OCI-LY3 (cell line): ENCODE data around the gene GNE.

Source experiments
- H2AFZ ChIP-seq: fragments of 200-600, 300-600 bp; shearing (Covaris generic); 2 replicates; pipeline ENCODE4 v1.6.0; 2014; ENCODE audit warnings: antibody characterized with exemption, low read depth, low read length
- H3K27ac ChIP-seq: fragments of 200-600, 300-600 bp; sonication (generic); 2 replicates; pipeline ENCODE4 v1.5.1; 2014; ENCODE audit warnings: mild to moderate bottlenecking, low read length, moderate library complexity, mixed read lengths
- H3K27me3 ChIP-seq: fragments of 200-600, 300-600 bp; sonication (generic); 2 replicates; pipeline ENCODE4 v1.6.1; 2014; ENCODE audit warnings: low read depth, low read length, mixed read lengths
- H3K36me3 ChIP-seq: fragments of 200-600, 300-600 bp; sonication (generic); replicated peaks from 2 replicates; pipeline ENCODE3; 2014; ENCODE audit warnings: low read depth, low read length, mixed read lengths
- H3K4me1 ChIP-seq: fragments of 300-600, 200-600 bp; sonication (generic); 2 replicates; pipeline ENCODE4 v1.6.1; 2014; ENCODE audit warnings: low read length, mixed read lengths
- H3K4me2 ChIP-seq: fragments of 200-600, 300-600 bp; sonication (generic); 2 replicates; pipeline ENCODE4 v1.6.1; 2014; ENCODE audit warnings: low read length, mixed read lengths
- H3K4me3 ChIP-seq: fragments of 300-600, 200-600 bp; sonication (generic); 2 replicates; pipeline ENCODE4 v1.5.1; 2014; ENCODE audit warnings: antibody characterized with exemption, mild to moderate bottlenecking, low read length, moderate library complexity
- H3K79me2 ChIP-seq: fragments of 300-600, 200-600 bp; shearing (Covaris generic); 2 replicates; pipeline ENCODE4 v1.6.1; 2014; ENCODE audit warnings: mild to moderate bottlenecking, low read length, mixed read lengths
- H3K9ac ChIP-seq: fragments of 300-600, 200-600 bp; shearing (Covaris generic); 2 replicates; pipeline ENCODE4 v1.6.0; 2014; ENCODE audit warnings: mild to moderate bottlenecking, low read length, moderate library complexity
- H3K9me3 ChIP-seq: fragments of 200-600, 300-600 bp; shearing (Covaris generic); 2 replicates; pipeline ENCODE4 v1.6.1; 2014; ENCODE audit warnings: low read length, mixed read lengths; ENCODE audit not compliant: insufficient read depth
- H4K20me1 ChIP-seq: fragments of 200-600, 300-600 bp; sonication (generic); 2 replicates; pipeline ENCODE4 v1.6.1; 2016; ENCODE audit warnings: low read length, mixed read lengths; ENCODE audit not compliant: insufficient read depth
- EZH2phosphoT487 ChIP-seq: fragments of 200-600 bp; shearing (Covaris generic); IDR thresholded peaks from 2 replicates; pipeline ENCODE4 v1.6.1; 2018; ENCODE audit warnings: antibody characterized with exemption, mixed run types, low read depth
- TF ChIP-seq, protein P1 (sequence below): fragments of 200-600, 300-600 bp; sonication (generic); IDR thresholded peaks from 2 replicates; pipeline ENCODE4 v1.5.1; 2014; ENCODE audit warnings: antibody characterized with exemption, low read length, low read depth

The GNE gene

DNA sequence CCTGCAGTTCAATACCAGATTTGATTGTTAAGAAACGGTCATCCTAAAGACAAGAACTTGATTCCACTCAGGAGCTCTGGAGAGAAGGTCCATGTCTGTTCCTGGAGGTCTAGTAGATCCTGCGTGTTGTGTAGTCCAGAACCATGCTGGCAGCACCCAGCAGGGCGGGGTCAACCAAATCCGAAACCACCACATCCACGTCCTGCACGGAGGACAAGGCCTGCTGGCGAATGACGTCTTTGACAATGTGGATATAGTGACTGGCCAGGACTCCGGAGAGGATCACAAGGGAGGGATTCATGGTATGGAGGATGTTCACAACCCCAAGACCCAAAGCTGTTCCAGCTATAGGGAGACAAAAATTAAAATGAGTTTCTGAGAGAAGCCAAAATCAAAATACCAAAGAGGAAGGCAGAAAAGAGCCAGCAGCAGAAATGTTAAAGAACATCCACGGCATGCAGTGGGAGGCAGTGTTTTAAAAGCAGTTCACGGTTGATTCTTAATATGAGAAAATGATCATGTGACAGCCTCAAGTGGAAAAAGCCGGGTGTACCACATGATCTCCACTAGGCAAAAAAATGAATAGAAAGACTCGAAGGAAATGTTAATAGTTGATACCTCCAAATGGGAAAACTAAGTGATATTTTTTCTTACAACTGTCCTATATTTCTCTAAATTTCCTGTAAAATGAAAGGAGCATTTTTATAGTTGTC is 40.8 kb downstream of the GNE start:
- Histone ChIP-seq H3K4me3 (no peak overlapping the region), H3K27me3 (no peaks in the 10 kb centered on the region), H3K4me2 (no peak overlapping the region), H3K4me1 (no peaks in the 10 kb centered on the region), H3K36me3 (peaks cover 57% of the 10 kb centered on the region), H3K79me2 (peaks cover 8% of the 10 kb centered on the region; the same call in 1 of the 2 replicates), H3K27ac (no peak overlapping the region), H3K9me3 (peaks cover 2% of the 10 kb centered on the region; the same call in 1 of the 2 replicates), H2AFZ (no peak overlapping the region), H3K9ac (no peak overlapping the region), H4K20me1 (peaks cover 3% of the 10 kb centered on the region; the same call in 1 of the 2 replicates)
- TF ChIP-seq EZH2phosphoT487: no peak
- TF ChIP-seq, protein P1, sequence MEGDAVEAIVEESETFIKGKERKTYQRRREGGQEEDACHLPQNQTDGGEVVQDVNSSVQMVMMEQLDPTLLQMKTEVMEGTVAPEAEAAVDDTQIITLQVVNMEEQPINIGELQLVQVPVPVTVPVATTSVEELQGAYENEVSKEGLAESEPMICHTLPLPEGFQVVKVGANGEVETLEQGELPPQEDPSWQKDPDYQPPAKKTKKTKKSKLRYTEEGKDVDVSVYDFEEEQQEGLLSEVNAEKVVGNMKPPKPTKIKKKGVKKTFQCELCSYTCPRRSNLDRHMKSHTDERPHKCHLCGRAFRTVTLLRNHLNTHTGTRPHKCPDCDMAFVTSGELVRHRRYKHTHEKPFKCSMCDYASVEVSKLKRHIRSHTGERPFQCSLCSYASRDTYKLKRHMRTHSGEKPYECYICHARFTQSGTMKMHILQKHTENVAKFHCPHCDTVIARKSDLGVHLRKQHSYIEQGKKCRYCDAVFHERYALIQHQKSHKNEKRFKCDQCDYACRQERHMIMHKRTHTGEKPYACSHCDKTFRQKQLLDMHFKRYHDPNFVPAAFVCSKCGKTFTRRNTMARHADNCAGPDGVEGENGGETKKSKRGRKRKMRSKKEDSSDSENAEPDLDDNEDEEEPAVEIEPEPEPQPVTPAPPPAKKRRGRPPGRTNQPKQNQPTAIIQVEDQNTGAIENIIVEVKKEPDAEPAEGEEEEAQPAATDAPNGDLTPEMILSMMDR: no peak

DNA sequence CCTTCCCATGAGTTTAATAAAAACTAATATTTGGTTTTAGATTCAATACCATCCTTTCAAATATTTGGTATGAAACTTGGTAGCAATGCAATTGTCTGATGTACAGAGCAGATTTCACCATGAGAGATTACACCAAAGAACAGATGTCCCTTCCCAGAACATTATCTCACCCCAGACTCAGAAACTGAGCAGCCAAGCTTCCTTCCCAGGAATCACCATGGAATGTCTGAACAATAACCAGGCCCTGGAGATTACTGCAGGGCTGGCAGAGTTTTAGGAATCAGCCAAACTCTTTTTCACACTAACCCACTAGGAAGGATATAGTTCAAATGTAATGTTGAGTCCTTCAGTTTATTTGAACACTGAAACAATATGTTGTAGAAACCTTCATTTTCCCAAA is 43.7 kb downstream of the GNE start:
- no peak overlapping the region for H3K4me3 ChIP-seq
- H3K36me3 ChIP-seq: peaks cover 57% of the 10 kb centered on the region
- H3K9me3 ChIP-seq: no peaks in the 10 kb centered on the region
- H2AFZ ChIP-seq: no peak overlapping the region
- peaks cover 18% of the 10 kb centered on the region for H4K20me1 ChIP-seq
- no peaks in the 10 kb centered on the region for H3K4me1 ChIP-seq
- H3K27me3 ChIP-seq: no peaks in the 10 kb centered on the region
- H3K27ac ChIP-seq: no peak overlapping the region
- TF ChIP-seq, protein P1: no peak
- no peak for TF ChIP-seq EZH2phosphoT487
- H3K9ac ChIP-seq: no peak overlapping the region
- H3K4me2 ChIP-seq: no peak overlapping the region
- peaks cover 29% of the 10 kb centered on the region for H3K79me2 ChIP-seq

DNA sequence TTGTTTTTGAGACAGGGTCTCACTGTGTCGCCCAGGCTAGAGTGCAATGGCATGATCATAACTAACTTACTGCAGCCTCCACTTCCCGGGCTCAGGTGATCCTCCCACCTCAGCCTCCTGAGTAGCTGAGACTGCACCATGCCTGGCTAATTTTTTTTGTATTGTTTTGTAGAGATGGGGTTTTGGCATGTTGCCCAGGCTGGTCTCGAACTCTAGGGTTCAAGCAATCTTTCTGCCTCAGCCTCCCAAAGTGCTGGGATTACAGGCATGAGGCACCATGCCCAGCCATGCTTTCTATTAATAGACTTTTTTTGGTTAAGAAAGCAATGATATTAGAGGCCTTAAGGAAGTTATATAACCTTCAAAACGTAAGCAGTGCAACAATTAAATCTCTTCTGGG is 44.3 kb downstream of the GNE start:
- Histone ChIP-seq H3K4me1 (no peaks in the 10 kb centered on the region), H3K27me3 (no peaks in the 10 kb centered on the region), H3K4me3 (no peak overlapping the region), H3K36me3 (peaks cover 58% of the 10 kb centered on the region), H3K9me3 (no peaks in the 10 kb centered on the region), H3K27ac (no peak overlapping the region), H3K79me2 (peaks cover 34% of the 10 kb centered on the region), H3K9ac (no peak overlapping the region), H4K20me1 (peaks cover 22% of the 10 kb centered on the region), H2AFZ (no peak overlapping the region), H3K4me2 (no peak overlapping the region)
- TF ChIP-seq EZH2phosphoT487: no peak
- TF ChIP-seq, protein P1: no peak

DNA sequence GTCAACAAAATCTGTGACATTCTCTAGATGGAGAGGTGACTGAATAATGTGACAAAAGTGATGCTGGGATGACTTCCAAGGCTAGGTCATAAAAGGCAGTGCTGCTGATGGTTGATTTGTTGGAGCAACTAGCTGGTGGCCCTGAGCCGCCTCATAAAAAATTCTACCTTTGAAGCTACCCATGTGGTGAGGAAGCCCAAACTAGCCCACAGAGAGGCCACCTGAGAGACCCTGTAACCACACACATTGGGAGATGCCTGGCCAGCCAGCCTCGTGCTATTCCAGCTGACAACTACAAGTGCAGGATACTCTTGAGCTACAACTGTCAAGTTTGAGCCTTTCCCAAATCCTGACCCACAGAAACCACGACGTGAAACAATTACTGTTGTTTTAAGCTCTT is 44.9 kb downstream of the GNE start:
- no peak overlapping the region for H3K27ac ChIP-seq
- H3K9ac ChIP-seq: no peak overlapping the region
- peaks cover 62% of the 10 kb centered on the region for H3K36me3 ChIP-seq
- H3K79me2 ChIP-seq: peaks cover 40% of the 10 kb centered on the region
- no peaks in the 10 kb centered on the region for H3K9me3 ChIP-seq
- H3K4me1 ChIP-seq: no peaks in the 10 kb centered on the region
- no peaks in the 10 kb centered on the region for H3K27me3 ChIP-seq
- H3K4me2 ChIP-seq: no peak overlapping the region
- no peak overlapping the region for H3K4me3 ChIP-seq
- H2AFZ ChIP-seq: no peak overlapping the region
- peaks cover 27% of the 10 kb centered on the region for H4K20me1 ChIP-seq
- TF ChIP-seq EZH2phosphoT487: no peak
- TF ChIP-seq, protein P1: no peak
